OCI-LY7 (cell line): ENCODE results near the gene FRAS1.

ENCODE experiments used
- CTCF ChIP-seq: fragments of 200-600 bp; sonication (generic); conservative IDR thresholded peaks from 2 replicates; pipeline ENCODE4 v1.5.1; 2014; ENCODE audit warnings: mild to moderate bottlenecking, antibody characterized with exemption, low read length, moderate library complexity, mixed read lengths
- EZH2phosphoT487 ChIP-seq: fragments of 200-600 bp; sonication (generic); IDR thresholded peaks from 2 replicates; pipeline ENCODE4 v1.6.1; 2018; ENCODE audit warnings: low read depth, borderline replicate concordance, mild to moderate bottlenecking, mixed run types, antibody characterized with exemption, low read length, moderate library complexity, mixed read lengths

DNA sequence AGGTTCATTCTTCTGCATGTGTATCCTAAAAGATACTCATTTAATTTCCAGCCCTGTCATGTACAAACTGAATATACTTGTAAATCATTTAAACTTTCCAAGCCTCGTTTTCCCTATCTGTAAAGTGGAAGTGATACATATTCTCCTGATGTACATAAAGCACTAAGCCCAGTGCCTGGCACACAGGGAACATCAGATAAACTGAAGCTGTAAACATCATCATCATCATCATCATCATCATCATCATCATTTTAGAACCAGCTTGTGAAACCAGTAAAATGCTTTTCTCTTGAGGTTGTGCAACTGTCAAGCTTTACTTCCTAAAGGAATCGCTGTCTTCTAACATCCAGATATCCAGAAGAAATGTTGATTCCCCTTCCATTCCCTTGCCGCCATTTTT lies 411.1 kb downstream of the FRAS1 start:
- TF ChIP-seq CTCF: no peak
- no peak for TF ChIP-seq EZH2phosphoT487
